HepG2 (cell line): ENCODE data around the gene FRMD4B.

ENCODE experiments used
- BCL6 ChIP-seq: IDR thresholded peaks from 2 replicates; pipeline ENCODE4 v1.6.1; 2016; ENCODE audit warnings: missing genetic modification reagents, missing compliant biosample characterization
- KLF12 ChIP-seq: sonication (generic); formaldehyde crosslinking; IDR thresholded peaks from 2 replicates; pipeline ENCODE4 v1.4.0; 2020; ENCODE audit warnings: missing genetic modification reagents, borderline replicate concordance
- SMARCC2 ChIP-seq: fragments of 450-650 bp; IDR thresholded peaks from 2 replicates; pipeline ENCODE4 v1.6.1; 2017; ENCODE audit warnings: antibody characterized with exemption, mild to moderate bottlenecking
- TF ChIP-seq, protein P1 (sequence below): sonication (generic); formaldehyde crosslinking; conservative IDR thresholded peaks from 2 replicates; pipeline ENCODE4 v1.8.1; 2023; ENCODE audit warnings: missing genetic modification reagents

DNA sequence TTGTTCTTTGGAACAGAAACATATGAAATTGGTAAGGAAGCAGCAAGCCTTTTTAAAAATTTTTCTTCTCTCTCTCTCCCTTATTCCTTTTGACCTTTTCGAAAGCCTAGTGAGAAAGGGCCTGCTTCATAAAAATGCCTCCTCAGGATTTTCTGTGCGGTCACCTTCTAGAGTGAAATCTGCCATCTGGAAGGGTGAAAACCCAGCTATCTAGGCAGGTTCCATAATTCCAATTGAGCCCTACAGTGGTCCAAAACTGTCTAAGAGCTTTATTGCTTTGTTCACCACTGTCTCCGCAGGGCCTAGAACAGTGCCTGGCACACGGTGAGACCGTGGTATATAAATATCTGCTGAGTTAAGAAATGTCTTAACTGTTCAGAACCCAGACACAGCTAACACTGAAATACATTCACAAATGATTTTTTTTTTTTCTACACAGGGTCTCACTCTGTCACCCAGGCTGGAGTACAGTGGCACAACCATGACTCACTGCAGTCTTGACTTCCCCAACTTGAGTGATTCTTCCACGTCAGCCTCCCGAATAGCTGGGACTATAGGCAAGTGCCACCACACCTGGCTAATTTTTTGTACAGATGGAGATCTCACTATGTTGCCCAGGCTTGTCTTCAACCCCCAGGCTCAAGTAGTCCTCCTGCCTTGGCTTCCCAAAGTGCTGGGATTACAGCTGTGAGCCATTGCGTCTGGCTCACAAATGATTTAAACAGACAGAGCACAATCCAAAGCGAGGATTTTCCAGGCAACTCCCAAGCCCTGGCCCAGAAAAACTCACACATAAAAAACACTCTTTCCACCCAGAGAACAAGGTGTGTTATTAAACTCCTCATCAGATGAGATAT is 64.4 kb downstream of the FRMD4B start:
- TF ChIP-seq SMARCC2: no peak
- no peak for TF ChIP-seq KLF12 (CRISPR knock-in tag)
- TF ChIP-seq, protein P1, sequence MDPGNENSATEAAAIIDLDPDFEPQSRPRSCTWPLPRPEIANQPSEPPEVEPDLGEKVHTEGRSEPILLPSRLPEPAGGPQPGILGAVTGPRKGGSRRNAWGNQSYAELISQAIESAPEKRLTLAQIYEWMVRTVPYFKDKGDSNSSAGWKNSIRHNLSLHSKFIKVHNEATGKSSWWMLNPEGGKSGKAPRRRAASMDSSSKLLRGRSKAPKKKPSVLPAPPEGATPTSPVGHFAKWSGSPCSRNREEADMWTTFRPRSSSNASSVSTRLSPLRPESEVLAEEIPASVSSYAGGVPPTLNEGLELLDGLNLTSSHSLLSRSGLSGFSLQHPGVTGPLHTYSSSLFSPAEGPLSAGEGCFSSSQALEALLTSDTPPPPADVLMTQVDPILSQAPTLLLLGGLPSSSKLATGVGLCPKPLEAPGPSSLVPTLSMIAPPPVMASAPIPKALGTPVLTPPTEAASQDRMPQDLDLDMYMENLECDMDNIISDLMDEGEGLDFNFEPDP (CRISPR knock-in tag): no peak
- TF ChIP-seq BCL6 (CRISPR knock-in tag): no peak
